Smooth muscle cell (in vitro differentiated cells): ENCODE measurements around the gene GALR3. TPM values are rescaled to one million over a fixed set of nuclear protein-coding genes. Genes with fewer than 3 reads are reported as not detected.
A peak's percentile ranks its signal among the peaks of the same experiment; 100 is the strongest.

Experiments
- DNase-seq: peaks from one replicate; lab custom pipeline; 2025; ENCODE audit not compliant: unreplicated experiment; lab: John Stamatoyannopoulos, UW
- H2AFZ ChIP-seq: fragments of 200-600 bp; sonication (generic); 2 replicates; pipeline ENCODE4 v1.6.0; 2016; ENCODE audit warnings: antibody characterized with exemption, low read depth, mild to moderate bottlenecking
- H3F3A ChIP-seq: fragments of 200-600 bp; sonication (generic); 2 replicates; pipeline ENCODE4 v1.6.0; 2017; ENCODE audit warnings: antibody characterized with exemption, low read depth
- H3K27ac ChIP-seq: fragments of 200-600 bp; sonication (generic); 2 replicates; pipeline ENCODE4 v1.5.1; 2016; ENCODE audit warnings: low read depth, mild to moderate bottlenecking
- H3K27me3 ChIP-seq: fragments of 200-600 bp; sonication (generic); 2 replicates; pipeline ENCODE4 v1.6.1; 2016; ENCODE audit warnings: low read depth, mild to moderate bottlenecking
- H3K36me3 ChIP-seq: fragments of 200-600 bp; sonication (generic); 2 replicates; pipeline ENCODE4 v1.5.1; 2016; ENCODE audit warnings: low read depth
- H3K4me1 ChIP-seq: fragments of 200-600 bp; sonication (generic); 2 replicates; pipeline ENCODE4 v1.5.1; 2016; ENCODE audit warnings: low read depth
- H3K4me2 ChIP-seq: fragments of 200-600 bp; sonication (generic); 2 replicates; pipeline ENCODE4 v1.6.0; 2016; ENCODE audit warnings: mild to moderate bottlenecking
- H3K4me3 ChIP-seq: fragments of 200-600 bp; sonication (generic); 2 replicates; pipeline ENCODE4 v1.5.1; 2016; ENCODE audit warnings: mild to moderate bottlenecking
- H3K79me2 ChIP-seq: fragments of 200-600 bp; sonication (generic); 2 replicates; pipeline ENCODE4 v1.6.0; 2016; ENCODE audit warnings: low read depth, mild to moderate bottlenecking
- H3K9ac ChIP-seq: fragments of 200-600 bp; sonication (generic); 2 replicates; pipeline ENCODE4 v1.6.0; 2016; ENCODE audit warnings: low read depth
- H3K9me3 ChIP-seq: fragments of 200-600 bp; sonication (generic); replicated peaks from 2 replicates; pipeline ENCODE4 v1.5.1; 2016; ENCODE audit warnings: low read depth
- H4K20me1 ChIP-seq: fragments of 200-600 bp; sonication (generic); 2 replicates; pipeline ENCODE4 v1.6.0; 2016; ENCODE audit warnings: low read depth
- CTCF ChIP-seq: fragments of 200-600 bp; sonication (generic); IDR thresholded peaks from 2 replicates; pipeline ENCODE4 v1.5.1; 2017; ENCODE audit warnings: borderline replicate concordance, mild to moderate bottlenecking, antibody characterized with exemption; ENCODE audit not compliant: insufficient read depth, poor library complexity, severe bottlenecking
- WGBS: methylation state at CpG from one replicate; pipeline ENCODE4 v1.1.7; 2016; ENCODE audit warnings: low lambda C conversion rate; 5-methylcytosine and 5-hydroxymethylcytosine counted together
- polyA plus RNA-seq: library from polyadenylated mRNA; unstranded; fragments of >200 nt; fragmentation: Nextera tagmentation; extraction: Ambion mirVana; gene quantifications from 2 replicates; pipeline ENCODE4 v1.2.1, GENCODE V29; 2016
- total RNA-seq: library from RNA; depleted of rRNA; stranded (reverse); fragments of >200 nt; gene quantifications from 2 replicates; pipeline ENCODE4 v1.2.3, GENCODE V29; 2014

GALR3 gene
- total and polyA plus RNA-seq, 2 experiments from 2014 or later = not detected

GRCh38 chr22:37804881-37805809 is 18.0 kb upstream of the GALR3 start:
- peak overlapping the region; percentile 87 for H3K9ac ChIP-seq
- H3F3A ChIP-seq = peaks cover 12% of the 10 kb centered on the region
- H3K27ac ChIP-seq = peak overlapping the region; percentile 40
- H4K20me1 ChIP-seq = peaks cover 40% of the 10 kb centered on the region
- H3K4me3 ChIP-seq = peak overlapping the region; percentile 83
- H3K27me3 ChIP-seq = no peaks in the 10 kb centered on the region
- no peak overlapping the region for H2AFZ ChIP-seq
- H3K79me2 ChIP-seq = peaks cover 13% of the 10 kb centered on the region
- H3K9me3 ChIP-seq = no peaks in the 10 kb centered on the region
- peak; percentile 77 for DNase-seq
- H3K4me2 ChIP-seq = peak overlapping the region; percentile 100
- no peak for TF ChIP-seq CTCF
- 13% methylated on average over 60 of the region's 87 CpGs for WGBS
- H3K36me3 ChIP-seq = no peaks in the 10 kb centered on the region
- H3K4me1 ChIP-seq = peaks cover 32% of the 10 kb centered on the region

GRCh38 chr22:37805810-37806277 is 17.3 kb upstream of the GALR3 start:
- Histone ChIP-seq H3K36me3 (no peaks in the 10 kb centered on the region), H3K9me3 (no peaks in the 10 kb centered on the region), H2AFZ (no peak overlapping the region), H3K4me1 (peaks cover 32% of the 10 kb centered on the region), H3K4me3 (peak overlapping the region; percentile 83), H4K20me1 (peaks cover 40% of the 10 kb centered on the region), H3K9ac (peak overlapping the region; percentile 87), H3K27me3 (no peaks in the 10 kb centered on the region), H3K79me2 (peaks cover 13% of the 10 kb centered on the region), H3K4me2 (peak overlapping the region; percentile 100), H3F3A (peaks cover 12% of the 10 kb centered on the region), H3K27ac (peak overlapping the region; percentile 40)
- no peak for TF ChIP-seq CTCF
- WGBS = 86% methylated on average over 10 of the region's 10 CpGs
- DNase-seq = no peak

GRCh38 chr22:37806409-37807333 is 16.5 kb upstream of the GALR3 start:
- Histone ChIP-seq H3K79me2 (peaks cover 13% of the 10 kb centered on the region), H3K9ac (peak overlapping the region; percentile 87), H2AFZ (no peak overlapping the region), H3K9me3 (no peaks in the 10 kb centered on the region), H3K27ac (peak overlapping the region; percentile 40), H3K4me3 (peak overlapping the region; percentile 83), H3F3A (peaks cover 12% of the 10 kb centered on the region), H3K36me3 (no peaks in the 10 kb centered on the region), H3K27me3 (no peaks in the 10 kb centered on the region), H3K4me2 (peak overlapping the region; percentile 100), H4K20me1 (peaks cover 40% of the 10 kb centered on the region), H3K4me1 (peaks cover 32% of the 10 kb centered on the region)
- 8% methylated on average over 19 of the region's 19 CpGs for WGBS
- no peak for TF ChIP-seq CTCF
- no peak for DNase-seq
